Gastroesophageal sphincter (tissue), 4 donors: ENCODE results near the gene MAML3. TPM values are rescaled to one million over a fixed set of nuclear protein-coding genes. Genes with fewer than 3 reads are reported as not detected.

Experiments
- ATAC-seq: fragments of 150-250 bp; one replicate; pipeline ENCODE4 v1.9.1; 2016; ENCODE audit warnings: mild to moderate bottlenecking, moderate library complexity
- H3K27ac ChIP-seq, 4 donors: fragments of 200-600 bp; sonication (generic) in 3 of 4; 1 replicate in 3 of 4; 2 replicates in 1 of 4; pipeline ENCODE4 v1.5.1; 2016 to 2019
- H3K27me3 ChIP-seq: fragments of 200-600 bp; sonication (generic); one replicate; pipeline ENCODE4 v1.5.1; 2019
- H3K36me3 ChIP-seq, 2 donors: fragments of 200-600 bp; sonication (generic); one replicate each; pipeline ENCODE4 v1.5.1; 2019; ENCODE audit warnings: control low read depth in 1 of 2
- H3K4me1 ChIP-seq, 3 donors: fragments of 200-600 bp; sonication (generic); 1 replicate in 2 of 3; 2 replicates in 1 of 3; pipeline ENCODE4 v1.5.1; 2016 to 2019; ENCODE audit warnings: control low read depth in 2 of 3
- H3K4me3 ChIP-seq, 2 donors: fragments of 200-600 bp; sonication (generic); one replicate each; pipeline ENCODE4 v1.5.1; 2019; ENCODE audit warnings: mild to moderate bottlenecking in 1 of 2, moderate library complexity in 1 of 2
- H3K9me3 ChIP-seq, 3 donors: fragments of 200-600 bp; sonication (generic); one replicate each; pipeline ENCODE4 v1.5.1; 2017 to 2019; ENCODE audit warnings: control low read depth in 2 of 3
- CTCF ChIP-seq, 4 experiments: fragments of 200-600 bp in 2 of 4; fragments of 450-650 bp in 2 of 4; sonication (generic) in 1 of 4; IDR thresholded peaks; one replicate each; pipeline ENCODE4 v1.5.1; 2017 to 2019; ENCODE audit warnings: antibody characterized with exemption in 4 of 4, mild to moderate bottlenecking in 2 of 4, moderate library complexity in 2 of 4
- EP300 ChIP-seq: sonication (generic); formaldehyde crosslinking; IDR thresholded peaks from one replicate; pipeline ENCODE4 v1.6.1; 2017; ENCODE audit warnings: antibody characterized with exemption, mild to moderate bottlenecking
- POLR2A ChIP-seq, 2 donors: fragments of 450-650 bp; IDR thresholded peaks; one replicate each; pipeline ENCODE4 v1.6.1; 2017; ENCODE audit warnings: antibody characterized with exemption in 2 of 2, mild to moderate bottlenecking in 2 of 2, moderate library complexity in 1 of 2
- POLR2AphosphoS5 ChIP-seq: sonication (generic); formaldehyde crosslinking; IDR thresholded peaks from one replicate; pipeline ENCODE4 v1.6.1; 2017; ENCODE audit warnings: antibody characterized with exemption
- WGBS, 2 donors: methylation state at CpG; one replicate each; pipeline ENCODE4 v1.1.5; 2018; ENCODE audit warnings: low coverage in 1 of 2; 5-methylcytosine and 5-hydroxymethylcytosine counted together
- total RNA-seq, 4 donors: library from RNA; depleted of rRNA; stranded (reverse); fragments of >200 nt; gene quantifications; one replicate each; pipeline ENCODE4 v1.1.0, GENCODE V29; 2016

The MAML3 gene
- total RNA-seq, 4 donors from 2014 or later: 5.3 to 10.6 (median 9.3) TPM

GRCh38 chr4:139767585-139767984 is 386.4 kb downstream of the MAML3 start:
- Histone ChIP-seq H3K36me3 (no peaks in the 10 kb centered on the region), H3K4me3 (no peak overlapping the region), H3K4me1 (peaks cover 0 to 32% (median 11%) of the 10 kb centered on the region in 3 donors), H3K9me3 (no peaks in the 10 kb centered on the region), H3K27me3 (no peaks in the 10 kb centered on the region), H3K27ac (no peak overlapping the region)
- no peak for ATAC-seq
- TF ChIP-seq CTCF (IDR thresholded peaks at IDR 0.05): no peak
- no peak for TF ChIP-seq EP300
- no peak for TF ChIP-seq POLR2AphosphoS5
- no peak for TF ChIP-seq POLR2A (IDR thresholded peaks at IDR 0.05)

DNA sequence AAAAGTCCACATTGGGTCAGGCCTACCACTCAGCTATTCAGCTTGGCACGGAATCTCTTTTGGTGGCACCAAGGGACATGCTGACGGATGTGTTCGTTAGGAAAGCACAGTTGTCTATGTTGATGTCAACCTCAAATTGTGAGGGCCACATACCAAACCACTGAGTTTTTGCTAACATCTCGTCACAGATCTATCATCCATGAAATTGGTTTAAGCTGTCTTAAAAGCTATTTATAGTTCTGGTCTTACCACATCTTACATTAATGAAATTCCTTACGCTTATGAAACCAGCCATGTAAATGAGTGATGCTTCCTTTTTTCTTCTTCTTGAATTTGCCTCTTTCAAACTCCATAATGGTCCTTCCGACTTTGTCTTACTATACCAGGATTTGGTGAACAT is 386.8 kb downstream of the MAML3 start:
- peaks cover 0 to 36% (median 11%) of the 10 kb centered on the region in 3 donors for H3K4me1 ChIP-seq
- TF ChIP-seq POLR2A (IDR thresholded peaks at IDR 0.05) (no peak), CTCF (IDR thresholded peaks at IDR 0.05) (no peak), POLR2AphosphoS5 (no peak), EP300 (no peak)
- no peak overlapping the region for H3K4me3 ChIP-seq
- WGBS, 2 donors: 89 to 92% methylated on average over 6 of the region's 6 CpGs
- H3K36me3 ChIP-seq: no peaks in the 10 kb centered on the region
- no peak for ATAC-seq
- no peak overlapping the region for H3K27ac ChIP-seq
- H3K27me3 ChIP-seq: no peaks in the 10 kb centered on the region
- H3K9me3 ChIP-seq: no peaks in the 10 kb centered on the region

DNA sequence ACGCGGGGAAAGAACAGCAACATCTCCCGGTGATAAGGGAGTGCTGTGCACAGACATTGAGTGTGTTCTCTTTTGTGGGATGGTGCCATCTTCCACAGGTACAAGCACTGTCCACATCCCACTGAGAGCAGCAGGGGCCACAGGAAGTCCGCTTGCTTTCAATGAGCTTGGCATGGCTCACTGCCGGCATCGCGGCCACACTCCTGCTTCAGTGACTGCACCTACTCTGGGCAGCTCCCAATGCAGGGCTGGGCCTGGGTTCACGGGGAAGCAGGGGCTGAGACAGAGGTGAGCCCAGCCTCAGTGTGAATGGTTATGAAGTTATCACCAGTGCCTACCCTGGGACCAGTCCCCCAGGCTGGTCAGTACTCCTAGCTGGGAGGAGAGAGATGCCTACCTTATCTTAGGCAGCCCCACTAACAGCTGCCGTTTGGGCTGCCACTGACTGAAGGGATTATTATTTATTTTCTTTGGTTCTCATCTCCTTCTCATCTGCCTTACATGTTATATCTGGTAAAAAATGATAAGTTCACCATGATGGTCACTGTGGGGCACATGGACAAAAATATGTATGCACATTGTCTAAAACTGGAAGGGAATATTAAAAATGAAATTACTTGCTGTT is 389.2 kb downstream of the MAML3 start:
- H3K27ac ChIP-seq: peak overlapping the region in 2 of 4 donors; percentile 42 to 64
- no peaks in the 10 kb centered on the region for H3K27me3 ChIP-seq
- 53 to 63% methylated on average over 2 of the region's 9 CpGs for WGBS, 2 donors
- no peak for ATAC-seq
- H3K4me1 ChIP-seq: peaks cover 0 to 31% (median 11%) of the 10 kb centered on the region in 3 donors
- no peak overlapping the region for H3K4me3 ChIP-seq
- TF ChIP-seq POLR2A (IDR thresholded peaks at IDR 0.05) (no peak), EP300 (no peak), POLR2AphosphoS5 (no peak), CTCF (IDR thresholded peaks at IDR 0.05) (no peak)
- no peaks in the 10 kb centered on the region for H3K9me3 ChIP-seq
- H3K36me3 ChIP-seq: no peaks in the 10 kb centered on the region

DNA sequence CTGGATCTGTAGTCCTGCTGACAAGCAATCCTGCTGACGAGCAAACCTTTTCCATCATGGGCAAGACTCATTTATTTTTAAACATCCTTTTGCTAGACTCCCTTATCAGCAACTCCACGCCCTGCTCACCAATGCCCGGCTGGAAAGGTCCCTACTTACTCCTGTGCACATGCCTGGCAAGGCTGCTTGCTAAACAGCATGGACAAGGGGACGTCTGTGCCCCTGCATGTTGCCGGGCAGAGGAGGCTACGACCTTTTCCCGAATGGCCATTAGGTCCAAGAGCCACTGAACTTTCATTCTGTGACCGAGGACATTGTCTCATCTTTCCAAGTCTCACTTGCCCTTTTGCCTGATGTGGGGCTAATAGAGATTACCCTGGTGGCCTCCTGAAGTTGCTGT is 389.8 kb downstream of the MAML3 start:
- H3K4me3 ChIP-seq: peak overlapping the region in 1 of 2 donors; percentile 1
- WGBS, 2 donors: 28 to 57% methylated on average over 2 to 3 of the region's 8 CpGs
- no peak for TF ChIP-seq POLR2AphosphoS5
- TF ChIP-seq EP300: no peak
- TF ChIP-seq CTCF (IDR thresholded peaks at IDR 0.05): no peak
- ATAC-seq: peak; percentile 13
- peaks cover 0 to 31% (median 11%) of the 10 kb centered on the region in 3 donors for H3K4me1 ChIP-seq
- no peaks in the 10 kb centered on the region for H3K9me3 ChIP-seq
- H3K36me3 ChIP-seq: no peaks in the 10 kb centered on the region
- no peaks in the 10 kb centered on the region for H3K27me3 ChIP-seq
- peak overlapping the region in 3 of 4 donors; percentile 42 to 64 (median 55) for H3K27ac ChIP-seq

DNA sequence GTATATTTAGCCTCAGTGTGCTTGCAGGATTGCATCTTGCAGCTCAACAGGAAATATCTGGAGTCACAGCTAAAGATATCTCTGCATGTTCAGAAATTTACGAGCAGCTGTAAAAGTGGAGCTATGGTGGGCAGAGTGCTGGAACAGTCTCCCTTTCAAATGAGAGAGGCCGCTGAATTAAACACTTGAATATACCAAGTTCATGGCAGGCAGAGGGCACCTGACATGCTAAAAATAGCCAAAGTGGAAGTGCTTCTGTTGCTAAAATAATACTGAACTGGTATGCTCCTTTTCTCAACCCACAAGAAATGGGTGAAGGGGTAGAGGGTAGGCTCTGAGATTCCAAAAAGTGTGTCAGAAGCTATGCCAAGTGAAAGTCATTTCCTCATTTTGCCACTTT is 390.3 kb downstream of the MAML3 start:
- H3K27me3 ChIP-seq: no peaks in the 10 kb centered on the region
- peak overlapping the region in 1 of 2 donors; percentile 9 for H3K4me3 ChIP-seq
- TF ChIP-seq POLR2A (IDR thresholded peaks at IDR 0.05) (no peak), CTCF (IDR thresholded peaks at IDR 0.05) (no peak), EP300 (no peak), POLR2AphosphoS5 (no peak)
- no peaks in the 10 kb centered on the region for H3K9me3 ChIP-seq
- no peaks in the 10 kb centered on the region for H3K36me3 ChIP-seq
- peaks cover 0 to 31% (median 11%) of the 10 kb centered on the region in 3 donors for H3K4me1 ChIP-seq
- ATAC-seq: no peak
- WGBS, 2 donors: 34 to 40% methylated on average over 1 to 2 of the region's 2 CpGs
- peak overlapping the region in 3 of 4 donors; percentile 42 to 64 (median 55) for H3K27ac ChIP-seq
